Panc1 (cell line): ENCODE results near the gene PIGU.

Experiments used
- TCF7L2 ChIP-seq: IDR thresholded peaks from 2 replicates; pipeline ENCODE4 v1.6.1; 2011; ENCODE audit warnings: mild to moderate bottlenecking, low read depth, low read length, inconsistent platforms
- TF ChIP-seq, protein P1 (sequence below): fragments of 450-650 bp; IDR thresholded peaks from 2 replicates; pipeline ENCODE4 v1.5.1; 2017; ENCODE audit warnings: mild to moderate bottlenecking

DNA sequence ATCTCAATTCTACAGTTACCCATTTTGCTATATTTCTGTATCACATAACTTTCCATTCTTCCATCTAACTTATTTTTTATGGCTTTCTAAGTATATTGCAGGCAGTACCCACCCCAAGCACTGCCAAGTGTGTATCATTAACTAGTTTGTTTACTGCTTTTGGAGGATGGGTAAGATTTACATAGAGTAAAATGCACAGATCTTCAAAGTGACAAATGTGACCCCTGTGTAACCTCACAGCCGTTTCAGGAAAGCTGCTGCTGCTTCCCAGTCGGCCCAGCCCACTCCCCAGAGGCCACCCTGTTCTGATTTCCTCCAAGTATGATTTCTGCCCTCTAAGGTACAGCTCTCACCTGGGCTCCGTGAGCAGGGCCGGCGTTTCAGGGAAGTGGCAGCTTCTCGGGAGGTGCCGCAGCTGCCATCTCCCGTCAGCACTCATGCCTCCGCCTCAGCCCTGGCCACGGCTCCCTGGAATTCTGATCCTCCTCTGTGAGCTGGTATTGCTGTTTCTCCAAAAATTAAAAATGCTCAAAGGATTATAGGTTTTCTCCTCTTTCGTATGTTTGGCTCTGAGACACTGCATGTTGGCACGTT, 133.3 kb downstream of the PIGU start:
- TF ChIP-seq, protein P1, sequence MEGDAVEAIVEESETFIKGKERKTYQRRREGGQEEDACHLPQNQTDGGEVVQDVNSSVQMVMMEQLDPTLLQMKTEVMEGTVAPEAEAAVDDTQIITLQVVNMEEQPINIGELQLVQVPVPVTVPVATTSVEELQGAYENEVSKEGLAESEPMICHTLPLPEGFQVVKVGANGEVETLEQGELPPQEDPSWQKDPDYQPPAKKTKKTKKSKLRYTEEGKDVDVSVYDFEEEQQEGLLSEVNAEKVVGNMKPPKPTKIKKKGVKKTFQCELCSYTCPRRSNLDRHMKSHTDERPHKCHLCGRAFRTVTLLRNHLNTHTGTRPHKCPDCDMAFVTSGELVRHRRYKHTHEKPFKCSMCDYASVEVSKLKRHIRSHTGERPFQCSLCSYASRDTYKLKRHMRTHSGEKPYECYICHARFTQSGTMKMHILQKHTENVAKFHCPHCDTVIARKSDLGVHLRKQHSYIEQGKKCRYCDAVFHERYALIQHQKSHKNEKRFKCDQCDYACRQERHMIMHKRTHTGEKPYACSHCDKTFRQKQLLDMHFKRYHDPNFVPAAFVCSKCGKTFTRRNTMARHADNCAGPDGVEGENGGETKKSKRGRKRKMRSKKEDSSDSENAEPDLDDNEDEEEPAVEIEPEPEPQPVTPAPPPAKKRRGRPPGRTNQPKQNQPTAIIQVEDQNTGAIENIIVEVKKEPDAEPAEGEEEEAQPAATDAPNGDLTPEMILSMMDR, result no peak
- no peak for TF ChIP-seq TCF7L2
